PFSK-1 (cell line): ENCODE measurements around the gene MYOF.

Experiments used
- POLR2AphosphoS5 ChIP-seq: IDR thresholded peaks from 2 replicates; pipeline ENCODE4 v1.6.1; 2012; ENCODE audit warnings: low read depth, mild to moderate bottlenecking, control low read depth, low read length, moderate library complexity
- REST ChIP-seq, 2 experiments: IDR thresholded peaks; 2 replicates each; pipeline versions ENCODE4 v1.6.1 to v1.8.0; 2011 to 2012; ENCODE audit warnings: low read depth in 2 of 2, low read length in 2 of 2, control low read depth in 1 of 2, inconsistent platforms in 1 of 2, mild to moderate bottlenecking in 1 of 2, moderate library complexity in 1 of 2; ENCODE audit not compliant: insufficient read depth in 1 of 2
- SIN3A ChIP-seq: IDR thresholded peaks from 2 replicates; pipeline ENCODE4 v1.6.1; 2012; ENCODE audit warnings: mild to moderate bottlenecking, low read length, moderate library complexity, borderline replicate concordance; ENCODE audit not compliant: insufficient read depth
- TAF1 ChIP-seq: IDR thresholded peaks from 2 replicates; pipeline ENCODE4 v1.6.1; 2012; ENCODE audit warnings: low read length, control low read depth, borderline replicate concordance; ENCODE audit not compliant: insufficient read depth

GRCh38 chr10:93336110-93336509 lies 146.0 kb downstream of the MYOF start:
- TF ChIP-seq POLR2AphosphoS5 = no peak
- TF ChIP-seq REST (IDR thresholded peaks at IDR 0.05; ENCODE audit: insufficient read depth in 1 of 2, low read depth in 2 of 2, low read length in 2 of 2) = no peak
- no peak for TF ChIP-seq TAF1
- TF ChIP-seq SIN3A = no peak
